HG02678 (cell line): ENCODE results near the gene OSM.

Source experiments
- ATAC-seq: cut with Tn5 transposase; IDR thresholded peaks from one replicate; pipeline ENCODE4 v1.9.1; 2021; ENCODE audit warnings: mild to moderate bottlenecking, moderate library complexity; ENCODE audit not compliant: unreplicated experiment

OSM gene

GRCh38 chr22:30297991-30298701 lies 31.5 kb upstream of the OSM start:
- no peak for ATAC-seq

- ATAC-seq: no peak
Observed at GRCh38 chr22:30297276-30297990, 30.8 kb upstream of the OSM start.

GRCh38 chr22:30296833-30297232 lies 30.2 kb upstream of the OSM start:
- no peak for ATAC-seq

GRCh38 chr22:30296324-30296723 lies 29.7 kb upstream of the OSM start:
- no peak for ATAC-seq

GRCh38 chr22:30295576-30295975 lies 28.9 kb upstream of the OSM start:
- ATAC-seq: no peak

- ATAC-seq: no peak
Observed at GRCh38 chr22:30294830-30295229, 28.2 kb upstream of the OSM start.

- no peak for ATAC-seq
Observed at GRCh38 chr22:30294066-30294465, 27.4 kb upstream of the OSM start.

GRCh38 chr22:30293026-30293425 lies 26.4 kb upstream of the OSM start:
- ATAC-seq: no peak

- no peak for ATAC-seq
Observed at GRCh38 chr22:30292069-30292970, 25.7 kb upstream of the OSM start.

GRCh38 chr22:30291058-30291892 lies 24.6 kb upstream of the OSM start:
- ATAC-seq: no peak

GRCh38 chr22:30290342-30291057 lies 23.8 kb upstream of the OSM start:
- ATAC-seq: no peak

- ATAC-seq: peak; percentile 14
Observed at GRCh38 chr22:30289980-30290313, 23.3 kb upstream of the OSM start.

GRCh38 chr22:30289141-30289979 lies 22.7 kb upstream of the OSM start, which contains the start of gene CASTOR1:
Gene CASTOR1, minus strand, starts transcription at chr22:30289505. Its CDS starts 8 bp downstream, at chr22:30289497.
- ATAC-seq: peak; percentile 78

GRCh38 chr22:30288419-30289140 lies 21.9 kb upstream of the OSM start:
- ATAC-seq: no peak

- ATAC-seq: no peak
Observed at GRCh38 chr22:30287648-30288418, 21.2 kb upstream of the OSM start.

- ATAC-seq: no peak
Observed at GRCh38 chr22:30286813-30287647, 20.4 kb upstream of the OSM start.

GRCh38 chr22:30286331-30286730 lies 19.7 kb upstream of the OSM start:
- no peak for ATAC-seq
